ENCODE measurements around the gene FBRSL1. TPM values are rescaled to one million over a fixed set of nuclear protein-coding genes. Genes with fewer than 3 reads are reported as not detected.

The FBRSL1 gene
- total and polyA plus RNA-seq, 9 of the 15 experiments (the other 6 are each of a cell fraction or from before 2014, with no cell fraction given): 0.24 to 129 (median 7.3) TPM

DNA sequence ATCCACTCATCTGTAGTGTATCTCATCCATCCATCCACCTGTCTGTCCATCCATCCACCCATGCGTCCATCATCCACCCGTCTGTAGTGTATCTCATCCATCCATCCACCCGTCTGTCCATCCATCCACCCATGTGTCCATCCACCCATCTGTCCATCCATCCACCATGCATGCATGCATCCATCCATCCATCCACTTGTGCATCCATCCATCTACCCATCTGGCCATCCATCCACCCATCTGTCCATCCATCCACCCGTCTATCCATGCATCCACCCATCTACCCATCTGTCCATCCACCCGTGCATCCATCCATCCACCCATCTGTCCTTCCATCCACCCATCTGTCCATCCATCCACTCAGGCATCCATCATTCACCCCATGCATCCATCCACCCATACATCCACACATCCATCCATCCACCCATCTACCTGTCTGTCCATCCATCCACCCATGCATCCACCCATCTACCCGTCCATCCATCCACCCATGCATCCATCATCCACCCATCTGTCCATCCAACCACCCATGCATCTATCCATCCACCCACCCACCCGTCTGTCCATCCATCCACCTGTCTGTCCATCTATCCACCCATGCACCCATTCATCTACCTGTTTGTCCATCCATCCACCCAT, 28.5 kb downstream of the FBRSL1 start:
- Histone ChIP-seq H3K9me3 (replicated peaks; ENCODE audit: control insufficient read depth, insufficient read depth, low read depth, low read length) (peaks cover 11% of the 10 kb centered on the region), H3K27ac (ENCODE audit: extremely low read depth, low read depth, low read length) (no peak overlapping the region), H3K27me3 (ENCODE audit: control insufficient read depth in 2 of 2, insufficient read depth in 2 of 2, low read length in 2 of 2) (no peaks in the 10 kb centered on the region), H2AFZ (ENCODE audit: low read depth, low read length) (no peak overlapping the region), H3K36me3 (ENCODE audit: control insufficient read depth, insufficient read depth, low read length) (peaks cover 2% of the 10 kb centered on the region; the same call in 1 of the 3 replicates), H3K4me1 (replicated peaks in 1 of 2; ENCODE audit: control insufficient read depth in 2 of 2, insufficient read depth in 2 of 2, low read length in 2 of 2) (peaks cover 0 to 61% of the 10 kb centered on the region in 2 experiments; a peak in 2 of 5 replicates), H4K20me1 (replicated peaks; ENCODE audit: control insufficient read depth, insufficient read depth, low read length) (peaks cover 15% of the 10 kb centered on the region), H3K4me3 (no peak overlapping the region), H3K4me2 (ENCODE audit: insufficient read depth, low read length) (no peak overlapping the region), H3K9me1 (ENCODE audit: control insufficient read depth, insufficient read depth, low read length) (no peaks in the 10 kb centered on the region), H3K9ac (ENCODE audit: insufficient read depth in 1 of 2, low read depth in 2 of 2, low read length in 2 of 2) (no peak overlapping the region), H3K79me2 (ENCODE audit: control insufficient read depth, insufficient read depth, low read length) (no peaks in the 10 kb centered on the region)
- DNase-seq (ENCODE audit: extremely low read depth in 1 of 4, low spot score in 3 of 4) (no peak), FAIRE-seq (peak; percentile 15), ATAC-seq (no peak)
- intact Hi-C loops (cut with micrococcal nuclease): no loop called here
- no TSS peak for BruUV-seq (replicated peaks)
- POLR2A ChIA-PET: interaction anchor here (0.5 kb wide), 1 partner anchor 18 kb away, joined by 3 read pairs; no protein-coding TSS in a partner anchor
- in situ Hi-C loops (cut with MboI): no loop called here
- 82% methylated on average over 7 of the region's 7 CpGs for WGBS (ENCODE audit: insufficient coverage, low coverage, missing lambda C conversion rate)
- CTCF ChIA-PET (ENCODE audit: low intra/inter-chr PET ratio): no interaction called here
- TF ChIP-seq MEIS2 (IDR thresholded peaks at IDR 0.05; ENCODE audit: partially characterized antibody) (peak; percentile 23), L3MBTL2 (IDR thresholded peaks at IDR 0.05) (no peak), CBX8 (IDR thresholded peaks at IDR 0.05; ENCODE audit: borderline replicate concordance, extremely low read depth, low read depth, low read length, poor library complexity, severe bottlenecking) (no peak), EGR1 (conservative IDR thresholded peaks at IDR 0.05) (0 out of 2 replicates have a peak, but pooled peaks have one; percentile 16), FOXK2 (conservative IDR thresholded peaks at IDR 0.05 in 1 of 2, IDR thresholded peaks at IDR 0.05 in 1 of 2; ENCODE audit: low read depth in 2 of 2) (no peak), ZNF197 (CRISPR knock-in tag; IDR thresholded peaks at IDR 0.05; ENCODE audit: low read depth) (no peak), ZNF436 (CRISPR knock-in tag; IDR thresholded peaks at IDR 0.05) (no peak), HNRNPLL (IDR thresholded peaks at IDR 0.05; ENCODE audit: low read depth, low read length, poor library complexity, severe bottlenecking) (peak; percentile 29), POLR2AphosphoS2 (IDR thresholded peaks at IDR 0.05; ENCODE audit: low read length) (no peak), EHMT2 (IDR thresholded peaks at IDR 0.05) (peak; percentile 67; the same call in 1 of the 2 replicates), CREBBP (IDR thresholded peaks at IDR 0.05; ENCODE audit: low read depth, low read length) (peak; percentile 7)
- TF ChIP-seq, protein P1, sequence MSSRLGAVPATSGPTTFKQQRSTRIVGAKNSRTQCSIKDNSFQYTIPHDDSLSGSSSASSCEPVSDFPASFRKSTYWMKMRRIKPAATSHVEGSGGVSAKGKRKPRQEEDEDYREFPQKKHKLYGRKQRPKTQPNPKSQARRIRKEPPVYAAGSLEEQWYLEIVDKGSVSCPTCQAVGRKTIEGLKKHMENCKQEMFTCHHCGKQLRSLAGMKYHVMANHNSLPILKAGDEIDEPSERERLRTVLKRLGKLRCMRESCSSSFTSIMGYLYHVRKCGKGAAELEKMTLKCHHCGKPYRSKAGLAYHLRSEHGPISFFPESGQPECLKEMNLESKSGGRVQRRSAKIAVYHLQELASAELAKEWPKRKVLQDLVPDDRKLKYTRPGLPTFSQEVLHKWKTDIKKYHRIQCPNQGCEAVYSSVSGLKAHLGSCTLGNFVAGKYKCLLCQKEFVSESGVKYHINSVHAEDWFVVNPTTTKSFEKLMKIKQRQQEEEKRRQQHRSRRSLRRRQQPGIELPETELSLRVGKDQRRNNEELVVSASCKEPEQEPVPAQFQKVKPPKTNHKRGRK (tag; IDR thresholded peaks at IDR 0.05): no peak
